ENCODE results near the gene RERE.
A peak's percentile ranks its signal among the peaks of the same experiment; 100 is the strongest.

Gene RERE

DNA sequence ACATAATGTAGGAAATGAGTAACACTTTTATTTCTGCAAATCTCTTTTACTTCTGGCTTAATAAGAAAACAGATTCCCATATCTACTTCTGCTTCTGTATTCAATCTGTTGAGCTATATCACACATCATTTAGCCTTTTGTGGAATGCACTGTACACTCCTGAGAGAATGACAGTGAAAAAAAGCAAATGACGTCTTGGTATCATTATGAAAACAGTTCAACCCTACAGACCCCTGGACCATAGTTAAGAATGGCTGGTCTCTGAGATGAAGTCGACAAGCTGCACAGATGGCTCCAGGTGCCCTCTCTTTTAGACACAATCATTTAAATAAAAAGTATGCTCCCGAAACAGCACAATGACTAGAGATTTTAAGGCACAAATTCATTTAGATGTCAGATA, 247.0 kb downstream of the RERE start:
- no peak for DNase-seq (ENCODE audit: low spot score)

DNA sequence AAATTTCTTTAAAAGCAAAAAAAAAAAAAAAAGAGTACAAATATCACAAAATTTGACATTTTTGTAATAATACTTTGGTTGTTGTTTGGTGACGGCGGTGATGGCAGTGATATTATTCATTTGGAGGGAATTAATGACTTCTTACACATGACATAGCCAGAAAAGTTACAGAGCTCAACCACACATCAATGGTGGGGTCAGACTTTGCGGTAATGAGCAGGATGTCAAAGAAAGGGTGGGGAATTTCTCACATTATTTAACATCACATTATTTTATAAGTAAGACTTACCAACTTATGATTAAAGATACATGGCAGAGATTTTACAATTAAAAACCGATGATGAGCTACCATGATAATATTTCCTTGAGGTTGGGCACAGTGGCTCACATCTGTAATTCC, 248.2 kb downstream of the RERE start:
- no peak for DNase-seq (ENCODE audit: low spot score)

DNA sequence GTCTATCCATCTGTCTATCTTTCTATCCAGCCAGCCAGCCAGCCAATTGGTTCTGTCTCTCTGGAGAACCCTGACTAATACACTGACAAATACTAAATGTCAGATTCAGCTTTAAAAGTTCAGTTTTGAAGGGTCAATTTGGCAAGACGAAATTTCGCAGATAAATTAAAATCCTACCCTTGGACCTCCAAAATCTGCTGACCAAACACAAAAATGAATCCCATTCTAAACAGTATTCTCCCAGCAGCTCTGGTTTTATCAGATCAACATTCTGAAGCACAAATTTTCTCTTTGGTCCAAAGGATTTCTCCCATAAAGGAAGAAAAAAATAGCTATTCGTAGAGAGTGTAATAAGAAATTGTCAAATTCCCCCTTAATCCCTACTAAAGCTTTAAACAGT, 248.6 kb downstream of the RERE start:
- no peak for DNase-seq (ENCODE audit: low spot score)

DNA sequence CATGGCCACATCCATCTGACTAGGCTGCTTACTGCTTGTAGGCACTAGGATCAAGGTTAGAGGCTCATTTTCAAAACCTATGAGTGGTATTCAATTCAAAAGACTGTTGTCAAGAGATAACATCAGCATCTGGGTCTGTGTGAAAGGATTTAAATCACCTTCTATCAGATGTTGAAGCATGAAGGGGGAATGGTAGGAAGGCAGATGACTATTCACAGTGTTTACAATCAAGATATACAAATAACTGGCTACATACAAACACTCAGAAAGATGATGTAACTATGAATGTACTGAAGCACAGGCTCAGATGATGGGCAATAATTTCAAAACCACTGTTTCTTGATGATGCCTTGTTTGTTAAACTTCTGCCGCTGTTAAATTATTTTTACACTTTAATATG, 250.3 kb downstream of the RERE start:
- no peak for DNase-seq (ENCODE audit: low spot score)

DNA sequence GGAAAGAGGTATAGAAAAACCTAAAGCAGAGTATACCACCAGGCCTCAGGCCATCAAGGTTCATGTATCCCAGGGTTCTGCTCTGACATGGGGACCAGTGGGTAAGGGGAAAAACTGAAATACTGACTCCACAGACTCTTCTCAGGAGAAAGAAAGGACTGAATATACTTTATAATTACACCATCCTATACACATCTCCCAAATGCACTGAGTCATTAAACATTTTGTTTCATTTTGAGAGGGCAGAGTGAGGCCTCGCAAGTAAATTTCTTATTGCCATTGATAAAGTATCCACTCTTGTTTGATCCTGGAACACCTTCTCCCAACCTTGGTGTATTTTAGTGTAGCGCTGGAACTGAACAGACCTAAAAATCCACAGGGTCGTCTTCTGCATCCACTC, 251.6 kb downstream of the RERE start:
- no peak for DNase-seq (ENCODE audit: low spot score)

DNA sequence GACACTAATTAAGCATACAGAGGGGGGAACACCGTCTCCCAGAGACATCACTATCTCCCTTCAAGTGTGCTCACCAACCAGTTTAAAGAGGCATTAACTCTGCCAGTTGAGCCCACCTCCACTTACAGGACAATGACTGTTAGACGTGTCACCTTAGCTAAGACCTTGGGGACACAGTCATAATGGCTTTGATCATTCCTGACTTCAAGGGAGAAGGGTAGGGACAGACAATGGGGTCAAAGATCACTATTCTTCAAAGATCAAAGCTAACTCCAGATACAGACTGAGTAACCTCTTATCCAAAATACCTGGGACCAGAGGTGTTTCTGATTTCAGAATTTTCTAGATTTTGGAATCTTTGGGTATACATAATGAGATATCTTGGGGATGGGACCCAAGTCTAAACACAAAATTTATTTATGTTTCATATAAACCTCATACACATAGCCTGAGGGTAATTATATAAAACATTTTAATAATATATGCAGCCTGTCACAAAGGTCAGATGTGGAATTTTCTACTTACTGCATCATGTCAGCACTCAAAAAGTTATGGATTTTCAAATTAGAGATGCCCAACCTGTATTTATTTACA, 253.4 kb downstream of the RERE start:
- no peak for DNase-seq (ENCODE audit: low spot score)

DNA sequence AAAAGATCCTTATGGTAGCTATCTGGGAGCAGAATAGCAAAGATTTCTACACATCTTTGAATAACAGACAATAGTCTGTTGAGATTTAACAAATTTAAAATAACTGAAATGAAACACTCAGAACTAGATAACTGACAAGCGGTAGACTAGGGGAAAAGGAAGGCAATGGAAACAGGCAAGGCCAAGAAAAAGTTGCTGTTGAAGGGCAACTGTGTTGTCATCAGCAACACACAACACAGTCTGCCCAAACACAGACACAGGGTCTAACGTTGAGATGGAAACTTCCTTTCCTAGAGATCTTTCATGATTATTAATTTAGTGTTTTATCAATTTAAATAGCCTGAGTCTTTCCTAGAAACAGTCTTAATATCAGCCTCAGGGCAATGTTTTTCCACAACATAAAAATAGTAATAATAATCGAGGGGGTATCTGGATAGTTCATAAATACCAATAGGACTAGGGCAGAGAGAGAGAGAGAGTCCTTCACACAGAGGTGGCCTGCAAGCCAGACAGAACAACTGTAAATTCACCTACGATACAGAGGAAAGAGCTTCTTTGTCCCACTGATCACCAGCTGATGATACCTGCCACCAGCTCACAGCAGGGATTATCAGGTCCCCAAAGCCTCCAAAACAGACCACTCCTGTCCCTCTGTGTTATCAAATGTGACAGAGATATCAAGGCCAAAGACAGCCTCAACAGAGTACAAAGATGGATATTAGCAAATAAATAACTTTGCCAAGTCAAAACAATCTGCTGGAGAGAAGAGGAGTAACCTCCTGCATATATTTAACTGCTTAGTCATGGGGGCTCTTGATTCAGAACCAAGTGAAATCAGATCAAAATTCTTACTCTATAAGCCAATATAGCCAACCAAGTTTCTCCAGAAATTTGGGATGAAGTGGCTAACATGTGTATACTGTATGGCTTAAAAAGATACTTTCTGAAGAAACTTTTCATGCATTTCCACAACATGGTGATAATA, 254.3 kb downstream of the RERE start:
- DNase-seq (ENCODE audit: low spot score), result peak; percentile 47

DNA sequence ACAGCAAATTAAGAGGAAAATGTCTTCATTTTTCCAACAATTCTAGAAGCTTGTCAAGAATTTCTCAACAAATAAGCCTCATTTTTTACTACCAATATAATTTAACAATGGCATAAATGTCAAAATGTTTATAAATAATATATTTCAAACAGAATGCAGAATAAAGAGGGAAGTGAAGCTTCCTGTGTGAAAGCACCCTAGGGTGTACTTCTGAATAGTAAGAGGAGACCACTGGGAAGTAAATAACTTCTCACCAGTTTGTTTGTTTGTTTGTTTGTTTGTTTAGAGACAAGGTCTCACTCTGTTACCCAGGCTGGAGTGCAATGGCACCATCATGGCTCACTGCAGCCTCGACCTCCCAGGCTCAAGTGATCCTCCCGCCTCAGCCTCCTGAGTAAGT, 255.2 kb downstream of the RERE start:
- no peak for DNase-seq (ENCODE audit: low spot score)

DNA sequence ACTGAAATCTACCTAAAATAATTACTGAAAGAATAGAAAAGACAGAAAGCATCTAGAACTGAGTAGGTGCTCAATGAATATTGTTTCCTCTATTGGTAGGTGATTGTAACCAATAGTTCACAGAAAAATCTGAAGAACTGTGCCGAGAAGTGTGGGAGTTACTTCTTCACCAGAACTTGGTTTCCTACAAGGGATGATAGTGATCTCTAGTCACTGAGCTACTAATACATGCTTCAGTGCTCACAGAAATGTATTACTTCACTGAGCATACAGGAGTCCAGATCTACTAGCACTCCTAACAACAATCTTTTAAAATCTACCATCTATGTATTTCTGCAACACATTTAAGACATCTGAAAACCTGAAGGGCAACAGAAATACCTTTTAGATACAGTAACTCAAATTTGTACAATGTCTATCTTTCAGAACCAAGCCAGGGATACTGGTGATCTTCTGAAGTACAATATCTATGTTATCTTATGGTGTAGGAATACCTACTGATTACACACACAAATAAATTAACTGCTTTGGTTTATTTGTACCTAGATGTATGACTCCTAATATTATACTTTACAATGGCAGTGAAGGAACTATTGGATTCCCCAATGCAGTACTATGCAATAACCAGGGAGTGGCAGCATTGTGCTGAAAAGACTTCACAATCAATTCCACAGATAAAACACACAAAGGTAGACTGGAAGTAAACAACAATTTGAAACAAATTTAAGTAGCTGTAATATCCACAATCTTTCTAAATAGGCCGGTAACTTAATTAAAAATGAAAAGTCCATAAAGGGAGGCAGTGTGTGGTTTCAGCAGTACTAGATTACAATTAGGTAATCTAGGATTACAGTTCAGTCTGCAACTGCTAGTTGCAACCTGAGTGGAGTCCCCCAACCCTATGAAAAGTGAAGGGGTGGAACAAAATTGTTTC, 256.6 kb downstream of the RERE start:
- peak; percentile 43 for DNase-seq (ENCODE audit: low spot score)

DNA sequence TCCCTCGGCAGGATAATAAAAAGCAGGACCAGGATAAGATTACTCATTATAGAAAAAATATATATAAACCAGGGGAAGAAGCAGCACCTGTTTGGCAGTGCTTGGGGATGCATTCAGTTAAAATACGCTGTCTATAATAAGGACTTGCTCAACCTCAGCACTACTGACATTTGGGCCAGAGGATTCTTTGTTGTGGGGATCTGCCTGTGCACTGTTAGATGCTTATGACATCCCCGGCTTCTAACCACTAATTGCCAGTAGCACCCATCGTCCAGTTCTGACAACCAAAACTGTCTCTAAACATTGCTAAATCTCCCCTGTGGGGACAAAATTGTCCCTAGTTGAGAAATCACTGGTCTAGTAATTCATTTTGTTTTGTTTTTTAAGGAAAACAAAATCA, 257.4 kb downstream of the RERE start:
- DNase-seq (ENCODE audit: low spot score), result no peak

DNA sequence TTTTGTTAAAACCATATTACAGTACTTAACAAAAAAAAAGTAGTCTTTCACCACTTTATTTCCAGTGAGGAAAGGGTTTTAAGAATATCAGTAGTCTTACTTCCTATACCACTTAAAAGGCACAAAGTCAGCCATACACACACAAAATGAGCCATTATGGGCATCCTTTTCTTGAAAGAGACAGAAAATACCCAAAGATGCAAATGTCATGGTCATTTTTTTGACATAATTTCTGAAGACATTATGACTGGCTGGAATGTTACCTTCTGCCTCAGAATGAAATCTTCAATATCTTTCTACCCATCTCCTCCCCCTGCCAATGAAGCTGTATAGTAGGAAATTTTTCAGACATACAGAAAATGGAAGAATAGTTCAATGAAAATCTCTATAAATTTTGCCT, 261.9 kb downstream of the RERE start:
- no peak for DNase-seq (ENCODE audit: low spot score)

DNA sequence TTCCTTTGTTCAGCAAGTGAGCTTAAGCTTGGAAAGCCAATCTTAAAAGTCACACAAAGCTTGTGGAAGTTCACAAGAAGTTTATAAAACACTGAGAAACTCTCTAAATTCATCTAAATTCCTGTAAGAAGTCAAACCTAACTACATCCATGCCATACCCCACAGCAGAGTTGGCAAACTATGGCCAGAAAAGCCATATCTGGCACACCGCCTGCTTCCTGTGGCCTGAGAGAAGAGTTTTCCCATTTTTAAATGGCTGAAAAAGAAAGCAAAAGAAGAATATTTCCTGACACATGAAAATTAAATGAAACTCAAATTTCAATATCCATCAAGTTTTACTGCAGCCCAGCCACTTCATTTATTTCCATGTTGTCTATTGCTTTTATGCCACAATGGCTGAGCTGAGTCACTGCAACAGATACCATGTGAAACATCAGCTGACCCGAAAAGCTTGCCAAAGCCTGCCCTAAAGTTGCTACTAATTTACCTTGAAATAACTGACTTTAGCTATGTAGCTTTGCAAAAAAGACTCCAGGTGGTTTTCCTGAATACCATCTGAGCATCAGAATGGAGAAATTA, 262.4 kb downstream of the RERE start:
- peak; percentile 19 for DNase-seq (ENCODE audit: low spot score)

DNA sequence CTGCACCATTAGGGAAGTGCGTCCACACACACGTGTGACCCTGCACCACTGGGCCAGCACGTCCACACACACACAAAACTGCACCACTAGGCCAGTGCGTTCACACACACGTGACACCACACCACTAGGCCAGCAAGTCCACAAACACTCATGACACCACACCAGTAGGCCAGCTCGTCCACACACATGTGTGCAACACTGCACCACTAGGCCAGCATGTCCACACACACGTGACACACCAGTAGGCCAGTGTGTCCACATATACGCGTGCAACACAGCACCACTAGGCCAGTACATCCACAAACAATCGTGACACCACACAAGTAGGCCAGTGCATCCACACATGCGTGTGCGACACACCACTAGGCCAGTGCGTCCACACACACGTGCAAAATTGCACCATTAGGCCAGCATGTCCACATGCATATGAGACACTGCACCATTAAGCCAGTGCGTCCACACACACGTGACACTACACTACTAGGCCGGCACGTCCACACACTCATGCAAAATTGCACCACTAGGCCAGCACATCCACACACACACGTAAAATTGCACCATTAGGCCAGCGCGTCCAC, 264.5 kb downstream of the RERE start:
- no peak for DNase-seq (ENCODE audit: low spot score)

DNA sequence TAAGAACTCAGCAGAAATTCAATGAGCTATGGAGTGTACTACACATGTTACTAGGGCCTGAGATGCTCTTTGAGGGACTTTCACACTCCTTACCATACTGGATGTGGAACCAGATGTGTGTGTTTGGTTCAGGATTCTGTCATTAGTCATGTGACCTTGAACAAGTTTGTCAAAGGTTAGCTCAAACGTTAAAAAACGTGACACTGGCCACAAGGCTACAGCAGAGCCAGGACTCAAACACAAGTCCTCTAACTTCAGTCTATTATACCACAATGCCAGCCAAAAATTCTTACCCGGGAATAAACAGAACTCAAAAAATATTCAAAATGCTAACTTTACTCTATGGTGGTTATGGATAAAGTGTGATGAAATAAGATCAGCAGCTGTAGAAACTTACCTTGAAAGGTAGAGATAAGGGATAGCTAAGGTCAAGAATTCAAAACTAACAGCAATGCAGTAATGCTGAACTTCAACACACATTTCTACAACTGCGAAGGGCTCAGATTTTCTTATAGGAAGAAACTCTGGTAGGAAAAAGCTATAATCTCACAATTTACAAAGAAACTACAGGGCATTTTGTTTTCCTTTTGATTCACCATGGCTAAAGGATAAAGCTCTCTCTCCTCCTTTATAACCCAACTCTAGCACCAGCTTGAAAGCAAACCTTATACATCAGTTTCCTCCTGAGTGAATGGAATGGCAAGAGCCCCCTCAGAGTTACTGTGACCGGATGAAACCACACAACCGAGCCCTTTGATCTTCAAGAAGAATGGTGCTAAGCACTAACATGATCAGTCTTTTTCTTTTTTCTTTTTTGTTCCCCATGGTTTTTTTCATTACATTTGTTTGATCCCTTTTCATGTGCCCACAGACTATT, 265.6 kb downstream of the RERE start:
- DNase-seq (ENCODE audit: low spot score), result no peak

DNA sequence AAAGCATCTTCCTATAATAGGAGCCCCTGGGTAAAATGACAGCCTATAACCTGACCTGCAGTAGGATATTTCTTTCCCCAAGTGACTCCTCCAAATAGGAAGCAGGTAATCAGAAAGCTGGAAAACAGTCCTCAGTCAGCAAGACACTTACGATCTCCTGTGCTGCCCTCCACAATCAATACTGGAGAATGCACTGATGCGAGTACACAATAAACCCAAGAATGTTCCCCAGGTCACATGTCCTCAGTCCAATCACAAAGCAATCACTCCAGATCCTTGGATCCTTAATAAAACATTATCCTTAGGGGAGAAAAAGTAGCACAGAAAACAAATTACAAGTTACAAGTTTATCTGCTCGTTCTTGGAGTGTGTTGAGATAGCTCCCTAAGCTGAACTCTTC, 266.4 kb downstream of the RERE start:
- no peak for DNase-seq (ENCODE audit: low spot score)

DNA sequence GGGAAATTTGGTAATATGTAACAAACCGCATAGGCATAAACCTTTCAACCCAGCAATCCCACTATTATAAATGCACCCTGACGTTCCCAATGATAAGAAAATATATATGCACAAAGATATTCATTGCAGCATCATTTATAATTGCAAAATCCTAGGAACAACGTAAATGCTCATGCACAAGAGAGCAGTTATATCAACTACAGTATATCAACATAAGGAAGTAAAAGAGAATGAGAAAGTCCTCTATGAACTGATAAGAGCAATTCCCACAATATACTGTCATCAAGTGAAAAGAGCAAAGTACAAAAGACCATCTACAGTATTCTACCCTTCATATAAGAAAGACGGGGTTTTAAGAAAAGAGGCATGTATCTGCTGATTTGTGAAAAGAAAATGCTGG, 269.6 kb downstream of the RERE start:
- no peak for DNase-seq (ENCODE audit: low spot score)

DNA sequence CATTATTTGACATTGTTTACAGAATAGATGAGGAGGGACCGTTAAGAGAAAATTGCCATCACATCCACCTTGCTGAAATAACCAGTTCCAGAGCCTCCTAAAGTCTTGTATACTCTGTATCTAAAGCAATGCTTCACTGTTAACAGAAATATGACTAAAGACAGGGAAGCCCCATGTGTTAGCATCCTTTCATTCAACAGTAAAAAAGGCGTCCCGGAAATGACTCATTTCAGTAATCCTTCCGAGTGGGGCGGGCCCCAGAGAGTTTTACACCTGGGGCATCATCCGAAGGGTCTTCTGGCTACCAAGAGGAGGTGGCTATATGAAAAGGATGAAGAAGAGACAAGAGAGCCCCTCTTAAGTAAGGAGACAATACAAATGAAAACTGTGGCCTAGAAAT, 272.4 kb downstream of the RERE start:
- no peak for DNase-seq (ENCODE audit: low spot score)

DNA sequence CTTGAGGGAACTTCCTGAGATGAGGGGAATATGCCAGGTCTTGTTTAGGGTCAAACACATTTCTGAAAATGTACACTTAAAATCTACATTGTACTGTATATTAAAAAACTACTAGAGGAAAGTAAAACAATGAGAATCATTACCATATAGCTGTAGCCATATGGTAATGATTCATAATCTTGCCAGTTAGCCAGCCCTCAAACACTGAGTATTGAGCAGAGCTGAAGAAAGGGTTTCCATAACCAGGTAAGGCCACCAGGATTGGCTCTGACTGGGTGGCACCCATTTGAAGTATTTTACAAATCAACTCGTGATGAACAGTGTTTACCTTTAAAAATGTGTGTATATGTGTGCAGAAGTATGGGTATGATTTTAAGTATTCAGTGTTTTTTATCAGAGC, 272.8 kb downstream of the RERE start:
- DNase-seq (ENCODE audit: low spot score), result no peak

DNA sequence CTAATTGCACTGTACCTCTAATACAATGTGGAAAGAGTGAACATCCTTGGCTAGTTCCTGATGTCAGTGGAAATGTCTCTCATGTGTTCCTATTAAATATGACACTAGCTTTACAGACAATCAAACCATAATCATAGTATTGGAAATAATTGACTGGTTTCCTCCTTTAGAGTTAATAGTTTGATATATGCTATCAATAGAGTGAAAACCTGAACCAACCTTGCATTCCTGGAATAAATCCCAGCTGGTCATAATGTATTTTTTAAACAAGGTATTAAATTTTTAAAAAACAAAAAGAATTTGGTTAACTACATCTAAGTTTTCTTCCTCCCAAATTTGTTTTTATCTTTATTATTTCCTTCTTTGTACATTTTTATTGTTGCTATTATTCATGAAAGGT, 273.5 kb downstream of the RERE start:
- no peak for DNase-seq (ENCODE audit: low spot score)

DNA sequence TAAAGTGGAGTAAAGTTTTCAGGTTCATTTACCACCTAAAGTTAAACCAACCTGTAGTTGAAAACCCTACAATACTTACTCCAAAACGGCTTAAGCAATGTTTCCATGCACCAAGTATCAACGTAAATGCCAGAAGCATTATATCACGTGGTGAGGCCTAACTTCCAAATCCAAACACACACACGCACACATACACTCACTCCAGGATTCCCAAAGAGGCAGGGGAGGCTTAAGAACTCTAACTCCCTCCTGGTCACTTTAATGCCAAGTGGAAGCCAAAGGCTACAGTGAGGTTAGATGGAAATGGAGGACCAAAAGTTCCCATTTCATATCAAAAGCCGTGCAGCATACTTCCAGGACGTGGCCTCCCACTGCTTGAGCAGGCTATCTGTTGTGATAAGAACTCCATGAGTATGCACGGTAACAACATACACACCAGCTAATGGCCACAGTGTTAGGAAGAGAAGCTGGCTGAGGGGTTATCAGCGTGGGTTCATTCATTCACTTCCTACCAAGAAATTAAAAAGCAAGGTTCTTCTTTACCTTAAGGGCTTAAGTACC, 275.4 kb downstream of the RERE start:
- no peak for DNase-seq (ENCODE audit: low spot score)

Measured in AG20443 (cell line).